Endodermal cell (in vitro differentiated cells): Measurements from ENCODE around the gene FAM3C. TPM values are rescaled to one million over a fixed set of nuclear protein-coding genes. Genes with fewer than 3 reads are reported as not detected.

ENCODE experiments used
- DNase-seq: peaks from one replicate; pipeline ENCODE4 v3.0.0-alpha.2; 2017
- H3K27ac ChIP-seq: 2 replicates; pipeline ENCODE4 v1.5.1; 2013; ENCODE audit warnings: mild to moderate bottlenecking, low read depth, low read length, moderate library complexity
- H3K27me3 ChIP-seq: 2 replicates; pipeline ENCODE4 v1.6.1; 2013; ENCODE audit warnings: mild to moderate bottlenecking, low read length, moderate library complexity; ENCODE audit not compliant: insufficient read depth, control insufficient read depth, poor library complexity, severe bottlenecking
- H3K36me3 ChIP-seq: 2 replicates; pipeline ENCODE4 v1.7.0; 2013; ENCODE audit warnings: mild to moderate bottlenecking, low read length, moderate library complexity; ENCODE audit not compliant: control insufficient read depth, insufficient read depth
- H3K4me1 ChIP-seq: one replicate; pipeline ENCODE4 v1.7.0; 2013; ENCODE audit warnings: low read length; ENCODE audit not compliant: control insufficient read depth, insufficient read depth
- H3K4me3 ChIP-seq: 2 replicates; pipeline ENCODE4 v1.5.1; 2013; ENCODE audit warnings: mild to moderate bottlenecking, low read length, moderate library complexity
- H3K9ac ChIP-seq: 2 replicates; pipeline ENCODE4 v1.6.1; 2013; ENCODE audit warnings: mild to moderate bottlenecking, low read length, moderate library complexity; ENCODE audit not compliant: poor library complexity, severe bottlenecking; ENCODE audit errors: extremely low read depth
- H3K9me3 ChIP-seq: 2 replicates; pipeline ENCODE4 v1.6.1; 2013; ENCODE audit warnings: mild to moderate bottlenecking, low read length, moderate library complexity; ENCODE audit not compliant: control insufficient read depth
- H3K27ac Mint-ChIP-seq: 2 replicates; pipeline ENCODE4 v1.8.0; 2020; ENCODE audit warnings: mixed read lengths
- H3K27me3 Mint-ChIP-seq: 2 replicates; pipeline ENCODE4 v1.8.0; 2021; ENCODE audit warnings: mild to moderate bottlenecking, mixed read lengths; ENCODE audit not compliant: insufficient read depth
- H3K36me3 Mint-ChIP-seq: 2 replicates; pipeline ENCODE4 v1.8.0; 2020; ENCODE audit warnings: low read depth, mixed read lengths
- H3K4me1 Mint-ChIP-seq: 2 replicates; pipeline ENCODE4 v1.8.0; 2020; ENCODE audit warnings: mixed read lengths
- H3K4me3 Mint-ChIP-seq: 2 replicates; pipeline ENCODE4 v1.8.0; 2020; ENCODE audit warnings: mild to moderate bottlenecking, moderate library complexity, mixed read lengths
- H3K9me3 Mint-ChIP-seq: 2 replicates; pipeline ENCODE4 v1.8.0; 2020; ENCODE audit warnings: mild to moderate bottlenecking, mixed read lengths
- CTCF ChIP-seq: fragments of 200-600 bp; sonication (generic); conservative IDR thresholded peaks from 2 replicates; pipeline ENCODE4 v1.5.0; 2021; ENCODE audit warnings: antibody characterized with exemption, mild to moderate bottlenecking
- WGBS, 2 experiments: methylation state at CpG; one replicate each; pipeline versions ENCODE4 v1.1.5 to v1.1.7; 2013; ENCODE audit warnings: missing lambda C conversion rate in 2 of 2, mixed read lengths in 1 of 2; ENCODE audit not compliant: insufficient coverage in 1 of 2, insufficient read length in 1 of 2; 5-methylcytosine and 5-hydroxymethylcytosine counted together
- total RNA-seq, 2 donors: library from RNA; stranded (reverse); fragmentation: NEBNext Ultra II Directional in 1 of 2; extraction: Animal tissue kit (Norgen Biotek cat#: 25700) in 1 of 2; gene quantifications; 2 replicates in 1 of 2; 3 replicates in 1 of 2; pipeline ENCODE4 v1.2.1, GENCODE V29; 2021

FAM3C gene
- total RNA-seq, 2 donors from 2014 or later, result 61.3 to 61.5 TPM

- H3K36me3 ChIP-seq, result no peaks in the 10 kb centered on the region
- peaks cover 2% of the 10 kb centered on the region for H3K4me1 ChIP-seq
- no peak overlapping the region for H3K4me3 Mint-ChIP-seq
- H3K4me1 Mint-ChIP-seq, result peaks cover 6% of the 10 kb centered on the region
- no peaks in the 10 kb centered on the region for H3K27me3 Mint-ChIP-seq
- WGBS, 2 experiments, result 97% methylated on average over 2 of the region's 2 CpGs; no CpG with 5 or more reads in 1 of the 2 experiments
- no peak overlapping the region for H3K27ac Mint-ChIP-seq
- H3K9me3 Mint-ChIP-seq, result no peaks in the 10 kb centered on the region
- DNase-seq, result no peak
- H3K36me3 Mint-ChIP-seq, result no peaks in the 10 kb centered on the region
- H3K27ac ChIP-seq, result no peak overlapping the region
- no peak for TF ChIP-seq CTCF
- H3K4me3 ChIP-seq, result no peak overlapping the region
- H3K27me3 ChIP-seq, result no peaks in the 10 kb centered on the region
- H3K9ac ChIP-seq, result no peak overlapping the region
- no peaks in the 10 kb centered on the region for H3K9me3 ChIP-seq
These were observed 95.3 kb downstream of the FAM3C start for GRCh38 chr7:121300685-121301420.

Other genes with a start within 250 kb of the FAM3C start
- under 1 TPM; 0.57 to 0.93 TPM for gene WNT16, start 67.3 kb downstream of the FAM3C start, total RNA-seq